Naive thymus-derived CD8-positive, alpha-beta T cell (primary cell): Measurements from ENCODE around the gene LRMDA. TPM values are rescaled to one million over a fixed set of nuclear protein-coding genes. Genes with fewer than 3 reads are reported as not detected.

Experiments
- ATAC-seq, 2 donors: fragments of 150-1000 bp; cut with Tn5 transposase in 1 of 2; sonication (Bioruptor Pico), chemical (Tn5 transposase) in 1 of 2; 1 replicate in 1 of 2; 2 replicates in 1 of 2; pipeline ENCODE4 v1.10.0; 2021; ENCODE audit warnings: mild to moderate bottlenecking in 2 of 2, moderate library complexity in 2 of 2
- POLR2A ChIA-PET: fragments of 350-600 bp; sonication (Branson Sonifier 250); formaldehyde crosslinking; loops from one replicate; lab custom pipeline; 2021; ENCODE audit warnings: antibody characterized with exemption; lab: Charles Lee
- DNase-seq, 10 donors: peaks; one replicate each; pipeline versions ENCODE4 v3.0.0 to v3.0.0-alpha.2; 2020 to 2022
- H3K27ac Mint-ChIP-seq, 10 donors: one replicate each; pipeline ENCODE4 v1.8.0; 2020 to 2022; ENCODE audit warnings: mild to moderate bottlenecking in 10 of 10, mixed read lengths in 10 of 10, moderate library complexity in 4 of 10, inconsistent platforms in 1 of 10
- H3K27me3 Mint-ChIP-seq, 5 donors: one replicate each; pipeline ENCODE4 v1.8.0; 2021 to 2022; ENCODE audit warnings: mixed read lengths in 5 of 5
- H3K36me3 Mint-ChIP-seq, 3 donors: one replicate each; pipeline ENCODE4 v1.8.0; 2020 to 2022; ENCODE audit warnings: mixed read lengths in 3 of 3, mild to moderate bottlenecking in 2 of 3, inconsistent platforms in 1 of 3
- H3K4me1 Mint-ChIP-seq, 4 donors: one replicate each; pipeline ENCODE4 v1.8.0; 2021 to 2022; ENCODE audit warnings: mixed read lengths in 4 of 4
- H3K4me3 Mint-ChIP-seq, 10 donors: one replicate each; pipeline ENCODE4 v1.8.0; 2020 to 2022; ENCODE audit warnings: mild to moderate bottlenecking in 10 of 10, mixed read lengths in 10 of 10, moderate library complexity in 6 of 10, inconsistent platforms in 1 of 10
- H3K9me3 Mint-ChIP-seq, 9 donors: one replicate each; pipeline ENCODE4 v1.8.0; 2020 to 2022; ENCODE audit warnings: mixed read lengths in 9 of 9, mild to moderate bottlenecking in 3 of 9, inconsistent platforms in 1 of 9, moderate library complexity in 1 of 9
- polyA plus RNA-seq, 3 donors: library from polyadenylated mRNA; unstranded; fragments of 300-500 nt; fragmentation: Illumina TruSeq; gene quantifications; one replicate each; pipeline ENCODE4 v1.2.3, GENCODE V29; 2021
- total RNA-seq, 8 experiments: library from RNA in 2 of 8; stranded (reverse) in 2 of 8; gene quantifications; one replicate each; pipeline ENCODE4 v1.2.3 and lab custom pipeline; 2021 to 2026

LRMDA gene
- total and polyA plus RNA-seq, 5 experiments from 2014 or later, result not detected

DNA sequence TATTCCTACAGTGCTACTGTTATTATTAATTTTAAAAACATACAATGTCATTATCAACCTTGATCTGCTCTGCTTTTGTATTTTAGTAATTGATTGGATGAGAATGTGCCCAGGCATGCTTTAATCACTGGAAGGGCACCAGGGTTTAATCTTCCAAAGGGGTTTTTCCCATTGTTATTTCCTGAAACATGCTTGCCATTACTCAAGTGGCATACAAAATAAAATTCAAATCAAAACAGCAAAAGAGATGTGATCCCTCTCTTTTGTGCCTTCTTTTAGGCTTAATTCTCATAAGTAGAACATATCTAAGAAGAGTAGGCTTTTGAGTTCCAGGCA lies 963.3 kb downstream of the LRMDA start:
- no peak overlapping the region for H3K27ac Mint-ChIP-seq
- no peak overlapping the region for H3K4me3 Mint-ChIP-seq
- peaks cover 0 to 1% (median 0%) of the 10 kb centered on the region in 5 donors for H3K27me3 Mint-ChIP-seq
- POLR2A ChIA-PET, result no interaction called here
- H3K4me1 Mint-ChIP-seq, result no peaks in the 10 kb centered on the region
- DNase-seq (no peak), ATAC-seq (no peak)
- no peaks in the 10 kb centered on the region for H3K36me3 Mint-ChIP-seq
- H3K9me3 Mint-ChIP-seq, result peaks cover 0 to 11% (median 2%) of the 10 kb centered on the region in 9 donors

DNA sequence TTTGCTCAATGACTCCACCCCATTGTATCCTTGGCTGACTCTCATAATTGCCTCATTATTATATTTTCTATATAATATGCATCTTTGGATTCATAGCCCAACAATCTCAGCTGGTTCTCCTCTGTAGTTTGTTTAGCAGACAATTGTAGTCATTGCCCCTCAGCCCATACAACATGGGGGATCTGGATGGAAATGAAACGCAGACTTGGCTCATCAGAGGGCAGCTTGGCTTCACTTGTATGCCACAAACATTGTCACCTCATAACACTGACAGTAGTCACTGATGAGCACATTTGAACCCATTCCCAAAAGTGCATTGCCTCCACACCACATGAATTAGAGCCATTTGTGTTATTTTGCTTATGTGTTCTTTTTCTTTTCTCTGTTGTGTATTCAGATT lies 963.8 kb downstream of the LRMDA start:
- no peaks in the 10 kb centered on the region for H3K36me3 Mint-ChIP-seq
- no peaks in the 10 kb centered on the region for H3K4me1 Mint-ChIP-seq
- ATAC-seq, result no peak

DNA sequence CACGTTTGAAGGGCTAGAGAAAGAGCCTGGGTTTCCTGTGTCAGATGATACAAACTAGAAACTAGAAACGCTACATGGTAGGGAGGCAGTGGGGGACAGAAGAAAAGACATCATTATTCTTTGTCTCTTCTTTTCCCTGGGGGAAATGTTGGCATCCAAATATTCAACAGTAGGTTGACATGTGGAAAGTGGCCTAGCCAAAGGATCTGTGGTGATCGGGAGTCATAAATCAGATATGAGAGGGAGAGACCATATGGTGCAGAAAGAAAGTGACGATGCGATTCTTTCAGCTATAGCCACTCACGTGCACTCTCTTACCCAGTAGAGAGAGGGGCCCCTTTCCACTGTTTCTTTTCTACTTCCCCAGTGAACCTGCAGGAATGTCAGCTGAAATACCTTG lies 964.7 kb downstream of the LRMDA start:
- Mint-ChIP-seq H3K36me3 (no peaks in the 10 kb centered on the region), H3K9me3 (peaks cover 0 to 8% (median 2%) of the 10 kb centered on the region in 9 donors), H3K27me3 (peaks cover 0 to 1% (median 0%) of the 10 kb centered on the region in 5 donors), H3K27ac (no peak overlapping the region), H3K4me1 (no peaks in the 10 kb centered on the region), H3K4me3 (no peak overlapping the region)
- POLR2A ChIA-PET, result no interaction called here
- ATAC-seq (no peak), DNase-seq (no peak)

More for the DNA sequence above, 963.8 kb downstream of the LRMDA start:
- no peak for DNase-seq
- Mint-ChIP-seq H3K27me3 (peaks cover 0 to 1% (median 0%) of the 10 kb centered on the region in 5 donors), H3K9me3 (peaks cover 0 to 8% (median 2%) of the 10 kb centered on the region in 9 donors), H3K4me3 (no peak overlapping the region), H3K27ac (no peak overlapping the region)
- POLR2A ChIA-PET, result no interaction called here

DNA sequence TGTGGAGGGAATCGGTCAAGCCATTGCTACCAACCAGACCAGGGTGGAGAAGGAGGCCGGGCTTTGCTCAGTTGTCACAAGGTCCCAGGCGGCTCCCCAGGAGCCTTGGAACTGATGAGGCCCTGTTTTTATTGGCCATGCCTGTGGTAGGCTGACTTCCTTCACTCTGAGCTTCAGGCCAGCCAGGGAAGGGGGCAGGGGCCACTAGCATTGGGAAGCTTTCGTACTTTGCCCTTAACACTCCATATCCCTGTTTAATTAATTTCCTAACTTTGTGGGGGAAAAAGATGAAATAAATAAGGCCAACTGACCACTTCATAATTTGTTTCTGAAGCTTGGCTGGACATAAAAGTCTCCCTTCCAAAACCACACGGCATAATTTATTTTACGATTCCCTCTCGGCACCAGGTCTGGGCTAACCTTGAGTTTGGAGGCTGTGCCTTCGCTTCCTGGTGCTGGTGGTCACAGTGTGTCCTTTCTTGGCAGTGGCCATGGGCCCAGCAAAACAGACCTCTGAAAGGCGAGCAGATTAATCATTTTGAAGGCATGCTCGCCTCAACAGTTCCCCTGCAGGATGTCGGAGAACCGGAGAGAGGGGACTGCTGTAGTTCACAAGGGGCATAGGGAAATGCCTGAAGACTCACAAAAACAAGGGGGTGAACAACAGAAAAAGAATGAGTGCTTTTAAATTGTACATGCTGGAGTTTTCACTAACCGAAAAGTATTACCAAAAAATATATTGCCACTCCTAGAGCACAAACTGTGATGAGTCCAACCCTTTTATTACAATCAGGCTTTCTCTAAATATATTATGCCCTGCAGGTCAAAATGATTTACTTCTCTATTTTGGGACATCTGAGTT lies 966.0 kb downstream of the LRMDA start:
- no peak for DNase-seq
- no peak overlapping the region for H3K4me3 Mint-ChIP-seq
- POLR2A ChIA-PET, result no interaction called here
- peaks cover 0 to 8% (median 2%) of the 10 kb centered on the region in 9 donors for H3K9me3 Mint-ChIP-seq
- H3K27ac Mint-ChIP-seq, result no peak overlapping the region
- peaks cover 0 to 3% (median 0%) of the 10 kb centered on the region in 5 donors for H3K27me3 Mint-ChIP-seq
- no peak for ATAC-seq
- no peaks in the 10 kb centered on the region for H3K36me3 Mint-ChIP-seq
- H3K4me1 Mint-ChIP-seq, result no peaks in the 10 kb centered on the region

DNA sequence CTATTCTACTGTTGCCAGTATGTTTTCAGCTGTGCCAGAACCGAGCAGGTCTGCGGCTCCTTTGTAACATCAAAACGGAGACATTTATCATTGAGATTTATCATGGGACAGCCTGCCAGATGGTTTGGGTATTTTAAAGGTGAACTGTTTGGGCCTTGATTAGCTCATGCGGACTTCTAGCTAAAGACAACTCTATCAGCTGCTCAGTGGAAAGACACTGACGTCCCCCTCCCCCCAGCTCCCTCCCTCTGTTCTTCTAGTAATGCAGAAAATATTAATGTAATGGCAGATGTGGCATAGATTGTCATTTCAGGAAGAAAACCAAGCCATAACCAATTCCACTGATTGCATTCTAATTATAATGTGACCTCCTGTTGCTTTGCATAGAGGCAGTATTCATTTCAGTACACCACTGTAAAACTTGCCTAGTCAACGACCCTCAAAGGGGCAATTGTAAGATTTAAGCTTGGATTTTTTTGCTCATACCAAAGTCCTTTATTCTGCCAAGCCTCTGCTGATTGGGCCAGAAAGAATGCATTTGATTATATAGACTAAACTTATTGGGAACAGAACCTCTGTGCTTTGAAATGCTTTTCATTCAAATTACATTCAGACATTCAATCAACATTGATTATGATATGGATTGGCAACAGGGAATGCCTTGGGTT lies 966.8 kb downstream of the LRMDA start:
- H3K4me3 Mint-ChIP-seq, result no peak overlapping the region
- no peak overlapping the region for H3K27ac Mint-ChIP-seq
- POLR2A ChIA-PET, result no interaction called here
- DNase-seq, result no peak
- no peaks in the 10 kb centered on the region for H3K36me3 Mint-ChIP-seq
- H3K4me1 Mint-ChIP-seq, result no peaks in the 10 kb centered on the region
- no peak for ATAC-seq
- H3K9me3 Mint-ChIP-seq, result peaks cover 0 to 9% (median 2%) of the 10 kb centered on the region in 9 donors
- H3K27me3 Mint-ChIP-seq, result peaks cover 0 to 5% (median 2%) of the 10 kb centered on the region in 5 donors

DNA sequence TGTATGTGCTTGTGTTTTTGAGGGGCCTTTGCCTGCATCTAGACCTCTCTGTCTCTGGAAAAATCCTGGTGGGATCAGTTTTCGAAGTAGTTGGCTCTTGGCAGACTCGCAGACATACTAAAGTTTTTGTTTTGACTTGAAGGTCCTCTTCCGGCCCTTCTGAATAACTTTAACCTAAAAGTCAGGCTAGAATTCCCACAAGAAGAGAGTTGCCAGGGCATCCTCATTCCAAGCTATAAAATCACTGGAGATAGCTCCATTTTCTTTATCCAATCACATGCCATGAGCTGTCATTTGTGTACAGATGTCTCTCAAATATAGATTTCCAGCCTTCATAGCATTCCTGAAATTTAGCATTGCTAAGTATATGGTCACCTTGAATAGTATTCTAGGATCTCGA lies 967.8 kb downstream of the LRMDA start:
- Mint-ChIP-seq H3K4me3 (no peak overlapping the region), H3K36me3 (no peaks in the 10 kb centered on the region), H3K4me1 (no peaks in the 10 kb centered on the region), H3K27ac (no peak overlapping the region), H3K27me3 (peaks cover 0 to 8% (median 2%) of the 10 kb centered on the region in 5 donors), H3K9me3 (peaks cover 0 to 10% (median 2%) of the 10 kb centered on the region in 9 donors)
- DNase-seq, result no peak
- no peak for ATAC-seq
- POLR2A ChIA-PET, result no interaction called here

DNA sequence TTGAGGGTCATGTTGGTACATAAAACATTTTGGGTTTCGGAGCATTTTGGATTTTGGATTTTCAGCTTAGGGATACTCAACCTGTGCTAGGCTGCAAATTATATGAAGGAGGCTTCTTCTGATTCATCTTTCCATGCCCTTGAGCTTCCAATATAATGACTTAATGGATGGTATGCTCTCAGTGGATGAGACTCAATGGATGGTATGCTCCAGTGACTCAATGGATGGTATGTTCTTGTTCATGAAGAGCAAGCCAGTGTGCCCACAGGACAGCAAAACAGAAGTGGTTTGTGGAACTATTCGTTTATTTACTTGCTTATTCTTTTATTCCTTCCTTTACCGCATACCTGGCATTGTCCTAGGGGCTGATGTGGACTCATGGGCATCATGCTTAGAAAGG lies 969.6 kb downstream of the LRMDA start:
- peaks cover 0 to 8% (median 2%) of the 10 kb centered on the region in 5 donors for H3K27me3 Mint-ChIP-seq
- no peak overlapping the region for H3K27ac Mint-ChIP-seq
- H3K4me1 Mint-ChIP-seq, result no peaks in the 10 kb centered on the region
- POLR2A ChIA-PET, result no interaction called here
- H3K36me3 Mint-ChIP-seq, result no peaks in the 10 kb centered on the region
- no peak overlapping the region for H3K4me3 Mint-ChIP-seq
- peaks cover 0 to 7% (median 0%) of the 10 kb centered on the region in 9 donors for H3K9me3 Mint-ChIP-seq
- DNase-seq (no peak), ATAC-seq (no peak)

DNA sequence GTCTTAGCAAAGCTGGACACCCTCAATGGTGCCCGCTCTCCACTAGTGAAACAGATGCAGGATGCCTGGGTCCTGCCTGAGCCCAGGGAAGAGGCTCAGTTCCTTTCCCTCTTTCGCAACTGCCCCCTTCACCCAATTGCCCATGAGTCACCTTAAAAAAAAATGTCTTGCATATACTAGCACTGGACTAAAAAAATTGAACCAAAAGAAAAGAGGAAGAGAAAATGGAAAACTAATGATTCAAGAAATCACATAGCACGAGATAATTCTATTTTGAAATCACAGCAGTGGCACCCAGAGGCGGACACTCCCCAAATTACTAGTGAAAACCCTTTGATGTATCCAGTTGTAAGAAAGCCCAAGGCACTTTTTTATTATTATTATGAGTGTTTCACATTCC lies 972.5 kb downstream of the LRMDA start:
- Mint-ChIP-seq H3K27ac (no peak overlapping the region), H3K27me3 (peaks cover 0 to 8% (median 2%) of the 10 kb centered on the region in 5 donors), H3K9me3 (peaks cover 0 to 14% (median 0%) of the 10 kb centered on the region in 9 donors), H3K4me1 (no peaks in the 10 kb centered on the region), H3K36me3 (no peaks in the 10 kb centered on the region), H3K4me3 (no peak overlapping the region)
- no peak for DNase-seq
- no peak for ATAC-seq
- POLR2A ChIA-PET, result no interaction called here

DNA sequence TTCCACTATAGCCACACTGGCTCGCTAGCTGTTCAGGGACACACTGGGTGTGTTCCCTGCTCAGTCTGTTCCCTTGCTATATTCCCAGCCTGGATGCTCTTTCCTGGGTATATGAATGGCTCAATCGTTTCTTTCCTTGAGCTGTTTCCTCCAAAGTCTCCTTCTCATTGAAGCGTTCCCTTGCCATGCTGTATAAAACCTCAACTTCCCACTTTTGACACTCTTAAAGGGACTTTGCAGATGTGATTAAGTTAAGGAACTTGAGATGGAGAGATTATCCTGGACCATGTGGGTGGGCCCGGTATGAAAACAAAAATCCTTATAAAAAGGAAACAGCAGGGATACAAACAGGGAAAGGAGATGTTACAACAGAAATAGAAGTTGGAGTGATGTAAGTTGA lies 973.1 kb downstream of the LRMDA start:
- H3K4me3 Mint-ChIP-seq, result no peak overlapping the region
- H3K4me1 Mint-ChIP-seq, result no peaks in the 10 kb centered on the region
- peaks cover 0 to 14% (median under 1%) of the 10 kb centered on the region in 9 donors for H3K9me3 Mint-ChIP-seq
- no peak for DNase-seq
- no peaks in the 10 kb centered on the region for H3K36me3 Mint-ChIP-seq
- POLR2A ChIA-PET, result no interaction called here
- peaks cover 0 to 8% (median 2%) of the 10 kb centered on the region in 5 donors for H3K27me3 Mint-ChIP-seq
- ATAC-seq, result no peak
- H3K27ac Mint-ChIP-seq, result no peak overlapping the region

DNA sequence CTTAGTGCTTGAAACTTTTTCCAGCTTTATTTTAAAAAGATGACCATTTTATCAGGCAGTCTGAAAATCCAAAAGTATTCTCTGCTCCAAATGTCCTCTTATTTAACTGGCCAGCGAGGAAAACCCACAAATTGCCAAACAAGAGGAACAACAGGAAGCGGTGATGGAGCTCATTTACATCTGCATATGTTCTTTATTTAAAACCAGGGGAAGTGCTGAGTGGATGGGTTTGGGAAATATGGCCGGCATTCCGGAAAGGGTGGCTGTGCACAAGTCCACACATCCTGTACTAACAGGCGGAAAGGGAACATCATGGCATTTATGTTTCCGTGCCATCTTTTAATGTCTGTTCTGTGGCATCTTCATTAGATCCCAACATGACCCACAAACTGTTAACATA lies 974.5 kb downstream of the LRMDA start:
- Mint-ChIP-seq H3K27me3 (peaks cover 0 to 8% (median 3%) of the 10 kb centered on the region in 5 donors), H3K4me1 (no peaks in the 10 kb centered on the region), H3K36me3 (no peaks in the 10 kb centered on the region), H3K4me3 (no peak overlapping the region), H3K27ac (no peak overlapping the region), H3K9me3 (peaks cover 0 to 17% (median 2%) of the 10 kb centered on the region in 9 donors)
- ATAC-seq (no peak), DNase-seq (no peak)
- POLR2A ChIA-PET, result no interaction called here

DNA sequence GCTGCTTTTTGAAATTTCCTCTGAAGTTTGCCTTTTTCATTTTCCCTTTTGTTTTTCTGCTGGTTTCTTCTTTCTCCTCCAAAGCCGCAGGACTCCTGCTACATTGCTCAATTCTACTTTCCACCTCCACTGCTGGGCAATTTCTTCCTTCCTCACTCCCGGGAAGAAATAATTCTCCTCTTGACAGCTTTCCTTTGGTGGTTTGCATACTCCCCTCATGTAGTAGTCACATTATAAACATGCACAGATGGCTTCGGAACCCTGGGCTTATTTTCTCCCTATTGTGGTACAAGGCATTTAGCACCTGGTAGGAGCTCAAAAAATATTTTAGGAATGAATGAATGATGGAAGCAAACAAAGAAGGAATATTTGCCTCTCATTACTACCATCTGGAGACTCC lies 977.2 kb downstream of the LRMDA start:
- Mint-ChIP-seq H3K4me1 (no peaks in the 10 kb centered on the region), H3K9me3 (peaks cover 0 to 27% (median 4%) of the 10 kb centered on the region in 9 donors), H3K4me3 (no peak overlapping the region), H3K27ac (no peak overlapping the region), H3K27me3 (peaks cover 0 to 7% (median 2%) of the 10 kb centered on the region in 5 donors), H3K36me3 (no peaks in the 10 kb centered on the region)
- DNase-seq, result no peak
- POLR2A ChIA-PET, result no interaction called here
- ATAC-seq, result no peak

DNA sequence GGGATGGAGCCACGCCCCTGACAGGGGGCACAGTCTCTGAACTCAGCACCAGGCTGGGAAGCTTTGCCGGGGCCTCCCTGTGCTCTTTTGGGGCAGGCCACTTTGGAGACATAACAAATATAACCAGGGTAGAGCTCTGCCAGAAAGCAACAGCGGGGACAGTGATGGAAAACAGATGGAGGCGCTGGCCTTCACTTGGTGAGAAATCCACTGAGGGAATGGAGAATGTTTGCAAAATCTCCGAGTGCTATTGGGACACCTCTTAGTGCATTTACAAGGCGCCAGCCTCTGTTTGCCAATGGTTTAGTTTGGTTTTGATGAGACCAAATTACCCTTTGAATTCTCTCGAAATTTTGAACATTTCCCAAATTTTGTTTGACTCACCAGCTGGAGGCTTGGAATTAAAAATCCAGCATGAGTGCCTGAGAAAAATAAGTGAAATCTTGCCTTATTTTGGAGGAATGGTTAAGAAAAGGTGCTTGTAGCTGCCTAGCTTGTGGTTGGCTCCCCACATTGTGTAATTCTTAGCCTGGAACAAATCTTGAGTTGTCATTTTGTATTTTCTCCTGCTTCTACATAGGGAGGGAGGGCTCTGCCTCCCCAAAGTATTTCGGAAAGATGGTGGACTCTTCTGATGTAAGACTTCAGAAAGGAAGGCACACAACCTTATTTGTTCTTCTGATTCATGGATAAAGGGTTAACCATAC lies 980.5 kb downstream of the LRMDA start:
- Mint-ChIP-seq H3K27ac (no peak overlapping the region), H3K27me3 (peaks cover 0 to 7% (median 2%) of the 10 kb centered on the region in 5 donors), H3K4me3 (no peak overlapping the region), H3K4me1 (no peaks in the 10 kb centered on the region), H3K9me3 (peaks cover 0 to 20% (median 5%) of the 10 kb centered on the region in 9 donors), H3K36me3 (no peaks in the 10 kb centered on the region)
- DNase-seq, result no peak
- POLR2A ChIA-PET, result no interaction called here
- no peak for ATAC-seq

DNA sequence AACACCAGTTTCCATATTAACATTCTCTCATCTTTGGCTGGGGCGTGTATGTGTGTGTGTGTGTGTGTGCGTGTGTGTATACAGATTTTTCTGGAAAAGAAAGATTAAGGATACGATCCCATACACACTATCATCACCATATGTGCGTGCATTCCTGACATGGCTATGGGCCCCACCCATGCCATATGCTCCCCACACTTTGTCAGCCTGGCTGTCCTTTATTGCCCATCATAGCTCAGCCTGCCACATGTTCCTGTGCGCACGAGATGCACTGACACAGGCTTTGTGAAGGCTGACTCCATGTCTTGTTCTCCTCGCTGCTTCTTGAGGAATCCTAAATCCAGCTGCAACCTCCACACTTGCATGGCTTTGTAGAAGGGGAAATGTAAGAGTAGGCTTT lies 984.1 kb downstream of the LRMDA start:
- peaks cover 0 to 3% (median 0%) of the 10 kb centered on the region in 5 donors for H3K27me3 Mint-ChIP-seq
- no peak overlapping the region for H3K4me3 Mint-ChIP-seq
- H3K9me3 Mint-ChIP-seq, result peaks cover 0 to 11% (median 5%) of the 10 kb centered on the region in 9 donors
- no peaks in the 10 kb centered on the region for H3K4me1 Mint-ChIP-seq
- H3K36me3 Mint-ChIP-seq, result no peaks in the 10 kb centered on the region
- POLR2A ChIA-PET, result no interaction called here
- ATAC-seq (no peak), DNase-seq (no peak)
- no peak overlapping the region for H3K27ac Mint-ChIP-seq
